HEK293T (cell line): Measurements from ENCODE around the gene TEX12.

Experiments used
- ARNT ChIP-seq: fragments of 450-650 bp; IDR thresholded peaks from 2 replicates; pipeline ENCODE4 v1.6.1; 2017; ENCODE audit warnings: mild to moderate bottlenecking
- BHLHE40 ChIP-seq: fragments of 450-650 bp; IDR thresholded peaks from 2 replicates; pipeline ENCODE4 v1.6.1; 2016; ENCODE audit warnings: mild to moderate bottlenecking, moderate library complexity, borderline replicate concordance
- CTBP1 ChIP-seq: fragments of 450-650 bp; IDR thresholded peaks from 2 replicates; pipeline ENCODE4 v1.6.1; 2016; ENCODE audit warnings: borderline replicate concordance
- HDGF ChIP-seq: fragments of 450-650 bp; IDR thresholded peaks from 2 replicates; pipeline ENCODE4 v1.6.1; 2017; ENCODE audit warnings: antibody characterized with exemption, borderline replicate concordance
- ZNF384 ChIP-seq: fragments of 450-650 bp; IDR thresholded peaks from 2 replicates; pipeline ENCODE4 v1.6.1; 2016

GRCh38 chr11:112167145-112167544 lies at the start of gene TEX12:
- TF ChIP-seq BHLHE40 (no peak), ARNT (no peak), CTBP1 (no peak), ZNF384 (no peak), HDGF (no peak)
